CD8-positive, alpha-beta memory T cell (primary cell): Measurements from ENCODE around the gene STAB2. TPM values are rescaled to one million over a fixed set of nuclear protein-coding genes. Genes with fewer than 3 reads are reported as not detected.

Source experiments
- CTCF ChIA-PET: fragments of 350-600 bp; sonication (Branson Sonifier 250); formaldehyde crosslinking; loops from one replicate; lab custom pipeline; 2021; ENCODE audit warnings: antibody characterized with exemption; lab: Charles Lee
- POLR2A ChIA-PET: fragments of 350-600 bp; sonication (Branson Sonifier 250); formaldehyde crosslinking; loops from one replicate; lab custom pipeline; 2021; ENCODE audit warnings: antibody characterized with exemption; lab: Charles Lee
- DNase-seq, 5 donors: peaks; one replicate each; pipeline versions ENCODE4 v3.0.0 to v3.0.0-alpha.2; 2020 to 2022; ENCODE audit warnings: mixed read lengths in 1 of 5
- H3K27ac ChIP-seq: one replicate; pipeline ENCODE4 v1.7.0; 2013; ENCODE audit warnings: low read depth, mild to moderate bottlenecking, low read length, moderate library complexity
- H3K27me3 ChIP-seq: 2 replicates; pipeline ENCODE4 v1.7.0; 2013; ENCODE audit warnings: low read length, mild to moderate bottlenecking; ENCODE audit not compliant: insufficient read depth, poor library complexity, severe bottlenecking
- H3K36me3 ChIP-seq: 2 replicates; pipeline ENCODE4 v1.7.0; 2013; ENCODE audit warnings: mild to moderate bottlenecking, low read length, moderate library complexity; ENCODE audit not compliant: insufficient read depth
- H3K4me1 ChIP-seq: 2 replicates; pipeline ENCODE4 v1.7.0; 2013; ENCODE audit warnings: mild to moderate bottlenecking, low read length, moderate library complexity; ENCODE audit not compliant: insufficient read depth
- H3K4me3 ChIP-seq: 2 replicates; pipeline ENCODE4 v1.7.0; 2013; ENCODE audit warnings: mild to moderate bottlenecking, low read length
- H3K9me3 ChIP-seq: 2 replicates; pipeline ENCODE4 v1.7.0; 2013; ENCODE audit warnings: mild to moderate bottlenecking, low read length
- H3K27ac Mint-ChIP-seq, 8 donors: one replicate each; pipeline ENCODE4 v1.8.0; 2020 to 2021; ENCODE audit warnings: mixed read lengths in 8 of 8, mild to moderate bottlenecking in 6 of 8, inconsistent platforms in 3 of 8, moderate library complexity in 3 of 8
- H3K27me3 Mint-ChIP-seq, 2 donors: one replicate each; pipeline ENCODE4 v1.8.0; 2020 to 2021; ENCODE audit warnings: mixed read lengths in 2 of 2, mild to moderate bottlenecking in 1 of 2, moderate library complexity in 1 of 2
- H3K36me3 Mint-ChIP-seq, 3 donors: one replicate each; pipeline ENCODE4 v1.8.0; 2020 to 2021; ENCODE audit warnings: mixed read lengths in 3 of 3, inconsistent platforms in 1 of 3, mild to moderate bottlenecking in 1 of 3
- H3K4me1 Mint-ChIP-seq, 3 donors: one replicate each; pipeline ENCODE4 v1.8.0; 2020 to 2021; ENCODE audit warnings: mixed read lengths in 3 of 3, inconsistent platforms in 1 of 3, mild to moderate bottlenecking in 1 of 3
- H3K4me3 Mint-ChIP-seq, 7 donors: one replicate each; pipeline ENCODE4 v1.8.0; 2020 to 2021; ENCODE audit warnings: mixed read lengths in 7 of 7, mild to moderate bottlenecking in 6 of 7, moderate library complexity in 4 of 7, inconsistent platforms in 2 of 7
- H3K9me3 Mint-ChIP-seq, 5 donors: one replicate each; pipeline ENCODE4 v1.8.0; 2020 to 2022; ENCODE audit warnings: mixed read lengths in 5 of 5, mild to moderate bottlenecking in 3 of 5, moderate library complexity in 2 of 5, inconsistent platforms in 1 of 5
- polyA plus RNA-seq: library from polyadenylated mRNA; unstranded; fragments of 300-500 nt; fragmentation: Illumina TruSeq; gene quantifications from one replicate; pipeline ENCODE4 v1.2.3, GENCODE V29; 2021
- total RNA-seq, 2 experiments: library from RNA; stranded (reverse); gene quantifications; one replicate each; pipeline ENCODE4 v1.2.3, GENCODE V29; 2021

STAB2 gene
- total and polyA plus RNA-seq, 3 experiments from 2014 or later = not detected

- Histone ChIP-seq H3K4me1 (no peaks in the 10 kb centered on the region), H3K36me3 (no peaks in the 10 kb centered on the region), H3K27ac (no peak overlapping the region), H3K9me3 (no peaks in the 10 kb centered on the region), H3K4me3 (no peak overlapping the region), H3K27me3 (no peaks in the 10 kb centered on the region)
- Mint-ChIP-seq H3K27ac (no peak overlapping the region), H3K36me3 (no peaks in the 10 kb centered on the region), H3K4me3 (no peak overlapping the region), H3K27me3 (peaks cover 0 to 16% of the 10 kb centered on the region in 2 donors), H3K9me3 (peaks cover 0 to 2% (median 0%) of the 10 kb centered on the region in 5 donors), H3K4me1 (no peaks in the 10 kb centered on the region)
- ChIA-PET POLR2A (no interaction called here), CTCF (no interaction called here)
- no peak for DNase-seq
Observed at GRCh38 chr12:103589517-103589916, 2.4 kb downstream of the STAB2 start.

- Histone ChIP-seq H3K36me3 (no peaks in the 10 kb centered on the region), H3K9me3 (no peaks in the 10 kb centered on the region), H3K4me1 (no peaks in the 10 kb centered on the region), H3K27me3 (no peaks in the 10 kb centered on the region), H3K4me3 (no peak overlapping the region), H3K27ac (no peak overlapping the region)
- CTCF ChIA-PET = no interaction called here
- Mint-ChIP-seq H3K9me3 (peaks cover 0 to 2% (median 0%) of the 10 kb centered on the region in 5 donors), H3K4me1 (no peaks in the 10 kb centered on the region), H3K27ac (no peak overlapping the region), H3K4me3 (no peak overlapping the region), H3K36me3 (no peaks in the 10 kb centered on the region), H3K27me3 (peaks cover 0 to 16% of the 10 kb centered on the region in 2 donors)
- POLR2A ChIA-PET = no interaction called here
- DNase-seq = no peak
Observed at GRCh38 chr12:103590271-103590670, 3.2 kb downstream of the STAB2 start.

GRCh38 chr12:103596981-103597380 is 9.9 kb downstream of the STAB2 start:
- Histone ChIP-seq H3K27ac (no peak overlapping the region), H3K4me3 (no peak overlapping the region), H3K36me3 (no peaks in the 10 kb centered on the region), H3K4me1 (no peaks in the 10 kb centered on the region), H3K9me3 (no peaks in the 10 kb centered on the region), H3K27me3 (no peaks in the 10 kb centered on the region)
- no peak overlapping the region for H3K27ac Mint-ChIP-seq
- no peak for DNase-seq
- H3K36me3 Mint-ChIP-seq = no peaks in the 10 kb centered on the region
- no peak overlapping the region for H3K4me3 Mint-ChIP-seq
- POLR2A ChIA-PET = no interaction called here
- H3K27me3 Mint-ChIP-seq = peaks cover 0 to 19% of the 10 kb centered on the region in 2 donors
- peaks cover 0 to 2% (median 0%) of the 10 kb centered on the region in 5 donors for H3K9me3 Mint-ChIP-seq
- no peaks in the 10 kb centered on the region for H3K4me1 Mint-ChIP-seq
- CTCF ChIA-PET = no interaction called here

GRCh38 chr12:103599274-103599673 is 12.2 kb downstream of the STAB2 start:
- Histone ChIP-seq H3K4me3 (no peak overlapping the region), H3K27me3 (no peaks in the 10 kb centered on the region), H3K4me1 (no peaks in the 10 kb centered on the region), H3K9me3 (no peaks in the 10 kb centered on the region), H3K36me3 (no peaks in the 10 kb centered on the region), H3K27ac (no peak overlapping the region)
- ChIA-PET CTCF (no interaction called here), POLR2A (no interaction called here)
- no peaks in the 10 kb centered on the region for H3K4me1 Mint-ChIP-seq
- no peak overlapping the region for H3K27ac Mint-ChIP-seq
- no peaks in the 10 kb centered on the region for H3K36me3 Mint-ChIP-seq
- H3K9me3 Mint-ChIP-seq = no peaks in the 10 kb centered on the region
- no peak overlapping the region for H3K4me3 Mint-ChIP-seq
- peaks cover 0 to 15% of the 10 kb centered on the region in 2 donors for H3K27me3 Mint-ChIP-seq
- no peak for DNase-seq

DNA sequence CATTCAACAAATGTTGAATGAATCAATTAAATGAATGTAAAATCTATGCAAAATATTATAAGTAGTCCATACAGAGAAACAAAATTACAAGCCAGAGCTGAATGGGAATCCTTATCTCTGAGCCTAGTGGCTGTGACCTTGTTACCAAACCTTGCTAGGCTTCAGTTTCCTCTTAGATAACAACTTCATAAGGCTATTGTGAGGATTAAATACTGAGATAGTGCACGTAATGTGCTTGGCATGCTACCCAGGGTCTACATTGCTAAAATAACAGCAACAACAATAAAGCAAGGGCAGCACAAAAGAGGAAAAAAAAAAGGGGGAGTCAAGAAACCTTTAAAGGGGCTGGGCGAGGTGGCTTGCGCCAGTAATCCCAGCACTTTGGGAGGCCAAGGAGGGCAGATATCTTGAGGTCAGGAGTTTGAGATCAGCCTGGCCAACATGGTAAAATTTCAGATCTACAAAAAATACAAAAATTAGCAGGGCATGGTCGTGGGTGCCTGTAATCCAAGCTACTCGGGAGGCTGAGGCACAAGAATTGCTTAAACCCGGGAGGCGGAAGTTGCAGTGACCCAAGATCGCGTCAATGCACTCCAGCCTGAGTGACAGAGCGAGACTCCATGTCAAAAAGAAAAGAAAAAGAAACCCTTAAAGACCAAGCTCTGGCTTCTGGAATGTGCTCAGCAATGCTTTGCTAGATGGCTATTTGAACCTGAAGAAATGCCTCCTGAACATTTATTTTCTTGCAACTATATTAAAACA is 14.1 kb downstream of the STAB2 start:
- Histone ChIP-seq H3K4me3 (no peak overlapping the region), H3K27ac (no peak overlapping the region), H3K9me3 (no peaks in the 10 kb centered on the region), H3K27me3 (no peaks in the 10 kb centered on the region), H3K36me3 (no peaks in the 10 kb centered on the region), H3K4me1 (no peaks in the 10 kb centered on the region)
- no peaks in the 10 kb centered on the region for H3K4me1 Mint-ChIP-seq
- H3K9me3 Mint-ChIP-seq = peaks cover 0 to 8% (median 0%) of the 10 kb centered on the region in 5 donors
- DNase-seq = no peak
- POLR2A ChIA-PET = no interaction called here
- H3K27me3 Mint-ChIP-seq = peaks cover 0 to 12% of the 10 kb centered on the region in 2 donors
- no peak overlapping the region for H3K4me3 Mint-ChIP-seq
- CTCF ChIA-PET = no interaction called here
- no peak overlapping the region for H3K27ac Mint-ChIP-seq
- no peaks in the 10 kb centered on the region for H3K36me3 Mint-ChIP-seq

- H3K27ac ChIP-seq = no peak overlapping the region
- no peak overlapping the region for H3K4me3 ChIP-seq
- ChIA-PET CTCF (no interaction called here), POLR2A (no interaction called here)
- DNase-seq = no peak
- Mint-ChIP-seq H3K9me3 (no peaks in the 10 kb centered on the region), H3K27ac (no peak overlapping the region), H3K27me3 (peaks cover 4 to 33% of the 10 kb centered on the region in 2 donors), H3K4me3 (no peak overlapping the region), H3K36me3 (no peaks in the 10 kb centered on the region), H3K4me1 (no peaks in the 10 kb centered on the region)
- no peaks in the 10 kb centered on the region for H3K36me3 ChIP-seq
- H3K9me3 ChIP-seq = no peaks in the 10 kb centered on the region
- H3K4me1 ChIP-seq = no peaks in the 10 kb centered on the region
- H3K27me3 ChIP-seq = no peaks in the 10 kb centered on the region
Observed at GRCh38 chr12:103620395-103620794, 33.3 kb downstream of the STAB2 start.

- no peak for DNase-seq
- no peaks in the 10 kb centered on the region for H3K27me3 ChIP-seq
- ChIA-PET POLR2A (no interaction called here), CTCF (no interaction called here)
- H3K4me1 ChIP-seq = no peaks in the 10 kb centered on the region
- H3K9me3 Mint-ChIP-seq = no peaks in the 10 kb centered on the region
- no peak overlapping the region for H3K27ac Mint-ChIP-seq
- no peaks in the 10 kb centered on the region for H3K9me3 ChIP-seq
- no peaks in the 10 kb centered on the region for H3K36me3 Mint-ChIP-seq
- no peak overlapping the region for H3K4me3 Mint-ChIP-seq
- no peaks in the 10 kb centered on the region for H3K4me1 Mint-ChIP-seq
- no peak overlapping the region for H3K27ac ChIP-seq
- H3K36me3 ChIP-seq = no peaks in the 10 kb centered on the region
- peaks cover 1 to 15% of the 10 kb centered on the region in 2 donors for H3K27me3 Mint-ChIP-seq
- H3K4me3 ChIP-seq = no peak overlapping the region
Observed at GRCh38 chr12:103623716-103624115, 36.6 kb downstream of the STAB2 start.

DNA sequence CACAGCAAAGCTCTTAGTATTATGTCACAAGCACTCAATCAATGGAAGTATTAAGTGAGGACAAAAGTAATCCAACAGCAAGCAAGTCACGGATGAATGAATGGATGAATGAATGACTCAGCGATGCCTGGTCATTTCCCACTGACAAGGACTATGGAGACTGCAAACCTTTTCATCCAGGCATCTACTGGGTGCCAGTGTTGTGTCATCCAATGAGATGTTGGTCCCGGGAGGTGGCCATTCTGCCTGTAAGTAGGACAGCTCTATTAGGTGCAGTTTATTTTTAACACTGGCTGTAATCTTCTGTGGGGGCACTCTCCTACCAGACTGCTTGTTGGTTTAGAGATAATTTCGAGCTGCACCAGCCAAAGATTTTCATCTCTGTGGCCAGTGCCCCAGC is 39.4 kb downstream of the STAB2 start:
- H3K4me3 Mint-ChIP-seq = no peak overlapping the region
- no peaks in the 10 kb centered on the region for H3K4me1 Mint-ChIP-seq
- no peaks in the 10 kb centered on the region for H3K4me1 ChIP-seq
- CTCF ChIA-PET = no interaction called here
- H3K9me3 ChIP-seq = no peaks in the 10 kb centered on the region
- no peak overlapping the region for H3K27ac Mint-ChIP-seq
- no peaks in the 10 kb centered on the region for H3K36me3 Mint-ChIP-seq
- H3K9me3 Mint-ChIP-seq = peaks cover 0 to 4% (median 1%) of the 10 kb centered on the region in 5 donors
- no peaks in the 10 kb centered on the region for H3K27me3 ChIP-seq
- peaks cover under 1 to 8% of the 10 kb centered on the region in 2 donors for H3K27me3 Mint-ChIP-seq
- no peak overlapping the region for H3K4me3 ChIP-seq
- DNase-seq = no peak
- no peaks in the 10 kb centered on the region for H3K36me3 ChIP-seq
- POLR2A ChIA-PET = no interaction called here
- H3K27ac ChIP-seq = no peak overlapping the region
